ENCODE results near the gene LCN10.

LCN10 gene

DNA sequence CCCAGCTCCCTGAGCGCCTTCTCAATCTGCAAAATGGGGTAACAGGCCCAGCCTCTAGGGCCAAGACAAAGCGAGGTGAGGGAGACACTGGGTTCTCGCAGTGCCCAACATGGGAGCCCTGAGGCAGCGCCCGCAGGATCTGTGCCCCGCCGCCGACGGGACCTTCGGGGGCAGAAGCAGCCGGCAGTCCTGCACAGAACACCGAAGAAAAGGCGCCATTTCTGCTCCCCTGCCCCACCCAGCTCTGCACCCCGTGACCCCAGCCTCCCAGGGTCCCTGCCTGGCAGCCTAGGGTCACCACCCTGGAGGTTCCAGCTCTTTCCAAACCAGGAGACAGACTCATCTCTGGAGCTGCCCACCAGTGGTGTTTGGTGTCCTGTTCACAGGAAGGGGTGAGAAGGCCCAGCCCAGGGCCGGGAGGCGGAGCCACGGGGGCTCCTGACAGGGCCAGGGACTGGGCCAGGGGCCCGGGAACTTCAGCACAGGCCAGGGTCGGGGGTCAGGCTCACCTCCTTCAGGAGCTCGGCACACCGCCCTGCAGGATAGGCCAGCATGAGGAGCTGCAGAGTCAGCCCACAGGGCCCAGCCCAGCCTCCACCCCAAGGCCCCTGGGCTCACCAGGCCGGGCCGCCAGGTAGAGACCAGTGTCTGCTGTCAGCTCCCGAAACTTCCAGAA, 12.0 kb upstream of the LCN10 start:
- no peak for DNase-seq (ENCODE audit: low spot score)

GRCh38 chr9:136754059-136754572, 11.4 kb upstream of the LCN10 start:
- DNase-seq (ENCODE audit: low spot score): no peak

DNA sequence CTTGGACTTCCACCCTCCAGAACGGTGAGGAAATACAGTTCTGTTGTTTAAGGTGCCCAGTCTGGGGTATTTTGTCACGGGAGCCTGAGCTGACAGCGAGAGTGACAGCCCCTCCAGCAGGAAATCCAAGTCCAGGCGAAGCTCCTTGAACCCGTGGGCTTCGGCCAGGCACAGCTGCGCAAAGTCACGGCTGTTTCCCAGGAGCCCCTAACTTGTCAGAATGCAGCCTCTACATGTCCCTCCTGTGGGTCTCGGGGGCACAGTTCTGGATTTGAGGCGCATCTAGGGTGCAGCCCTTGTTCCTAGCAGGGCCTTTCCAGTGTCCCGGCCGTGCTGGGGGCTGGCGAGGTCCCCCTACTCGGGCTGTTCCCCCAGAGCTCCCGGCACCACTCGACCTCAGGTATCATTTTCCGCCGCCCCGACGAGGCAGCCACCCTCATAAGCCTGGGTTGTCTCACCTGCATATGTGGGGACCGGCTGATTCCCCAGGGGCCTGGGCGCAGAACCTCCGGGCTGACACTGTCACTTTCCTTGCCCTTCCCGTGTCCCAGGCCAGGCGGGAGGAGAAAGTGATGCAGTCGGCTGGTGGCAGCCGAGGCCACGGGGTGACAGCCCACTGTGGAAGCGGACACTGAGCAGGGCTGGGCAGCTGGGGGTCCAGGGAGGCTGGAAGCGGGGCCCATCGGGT, 10.8 kb upstream of the LCN10 start:
- no peak for DNase-seq (ENCODE audit: low spot score)

DNA sequence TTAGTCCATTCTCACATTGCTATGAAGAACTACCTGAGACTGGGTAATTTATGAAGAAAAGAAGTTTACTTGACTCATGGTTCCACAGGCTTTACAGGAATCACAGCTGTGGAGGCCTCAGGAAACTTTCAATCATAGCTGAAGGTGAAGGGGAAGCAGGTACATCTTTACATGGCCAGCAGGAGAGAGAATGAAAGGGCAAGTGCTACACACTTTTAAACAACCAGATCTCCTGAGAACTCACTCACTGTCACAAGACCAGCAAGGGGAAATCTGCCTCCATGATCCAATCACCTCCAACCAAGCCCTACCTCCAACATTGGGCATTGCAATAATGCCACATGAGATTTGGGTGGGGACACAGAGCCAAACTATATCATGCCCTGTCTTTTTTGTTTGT, 9.1 kb upstream of the LCN10 start:
- no peak for DNase-seq (ENCODE audit: low spot score)

- DNase-seq (ENCODE audit: low spot score): no peak
Measured at GRCh38 chr9:136751244-136751643, 8.5 kb upstream of the LCN10 start.

- DNase-seq (ENCODE audit: low spot score): no peak
Measured at GRCh38 chr9:136750526-136750925, 7.8 kb upstream of the LCN10 start.

DNA sequence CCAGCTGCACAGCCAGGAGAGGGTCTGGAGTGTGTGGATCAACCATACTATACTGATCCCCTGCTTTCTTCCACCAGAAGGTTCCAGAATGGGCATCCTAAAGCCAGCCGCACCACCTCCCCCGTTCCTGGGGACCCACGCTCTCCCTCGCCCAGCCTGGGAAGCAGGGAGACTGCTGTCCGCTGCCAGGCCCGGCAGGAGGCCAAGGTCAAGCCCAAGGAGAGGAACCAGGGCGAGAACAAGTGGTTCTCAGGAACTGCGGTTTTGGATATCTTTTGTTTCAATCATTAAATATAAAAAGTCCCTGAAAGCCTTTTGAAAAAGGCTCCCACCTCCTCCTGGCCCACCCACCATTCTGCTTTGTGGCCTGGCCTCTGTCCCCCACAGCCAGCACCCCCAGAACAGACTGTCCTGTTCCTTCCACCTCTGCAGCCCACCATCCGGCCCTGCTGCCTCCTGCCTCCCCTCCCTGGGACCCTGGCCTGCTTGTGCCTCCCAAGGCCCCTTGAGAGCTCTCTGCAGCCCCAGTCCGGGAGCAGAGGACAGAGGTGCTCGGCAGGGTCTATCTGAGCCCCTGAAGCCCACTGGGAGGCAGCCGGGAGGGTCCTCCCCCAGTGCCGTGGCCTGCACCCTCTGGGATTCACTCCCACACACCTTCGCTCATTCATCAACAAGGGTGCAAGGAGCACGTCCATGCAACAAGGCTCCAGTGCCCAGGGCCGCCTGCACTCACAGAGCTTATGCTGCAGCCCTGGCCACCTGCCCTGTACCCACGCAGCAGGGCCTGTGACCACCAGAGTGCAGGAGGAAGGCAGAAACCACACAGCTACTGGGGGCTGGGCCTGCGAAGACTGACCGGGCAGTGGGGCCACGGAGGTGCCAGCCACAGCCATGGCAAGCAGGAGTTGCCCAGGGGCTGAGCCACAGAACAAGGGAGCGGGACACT, 6.2 kb upstream of the LCN10 start:
- DNase-seq (ENCODE audit: low spot score): no peak

DNA sequence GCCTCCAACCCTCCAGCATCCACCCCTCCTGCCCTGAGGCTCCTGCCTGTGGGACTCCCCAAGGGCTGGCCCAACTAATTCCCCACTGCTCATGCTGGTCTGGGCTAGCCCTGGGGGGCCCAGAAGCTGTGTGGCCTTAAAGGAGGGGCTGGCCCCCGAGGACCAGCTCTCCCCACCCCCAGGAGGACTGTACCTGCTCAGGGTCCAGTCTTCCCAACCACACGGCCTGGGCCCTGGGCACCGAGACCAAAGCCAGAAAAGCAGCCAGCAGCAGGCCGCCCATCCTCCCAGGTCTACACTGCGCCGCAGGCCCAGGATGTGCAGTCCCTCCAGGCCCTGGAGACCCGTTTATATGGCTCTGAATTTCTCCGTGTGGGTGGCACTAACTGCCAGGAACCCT, 5.5 kb upstream of the LCN10 start, which contains the start of gene LCN6:
Gene LCN6 (minus strand): TSS at position 325 of the 400 bp plus-strand sequence. CDS start 42 bp downstream, at position 283.
- no peak for DNase-seq (ENCODE audit: low spot score)

DNA sequence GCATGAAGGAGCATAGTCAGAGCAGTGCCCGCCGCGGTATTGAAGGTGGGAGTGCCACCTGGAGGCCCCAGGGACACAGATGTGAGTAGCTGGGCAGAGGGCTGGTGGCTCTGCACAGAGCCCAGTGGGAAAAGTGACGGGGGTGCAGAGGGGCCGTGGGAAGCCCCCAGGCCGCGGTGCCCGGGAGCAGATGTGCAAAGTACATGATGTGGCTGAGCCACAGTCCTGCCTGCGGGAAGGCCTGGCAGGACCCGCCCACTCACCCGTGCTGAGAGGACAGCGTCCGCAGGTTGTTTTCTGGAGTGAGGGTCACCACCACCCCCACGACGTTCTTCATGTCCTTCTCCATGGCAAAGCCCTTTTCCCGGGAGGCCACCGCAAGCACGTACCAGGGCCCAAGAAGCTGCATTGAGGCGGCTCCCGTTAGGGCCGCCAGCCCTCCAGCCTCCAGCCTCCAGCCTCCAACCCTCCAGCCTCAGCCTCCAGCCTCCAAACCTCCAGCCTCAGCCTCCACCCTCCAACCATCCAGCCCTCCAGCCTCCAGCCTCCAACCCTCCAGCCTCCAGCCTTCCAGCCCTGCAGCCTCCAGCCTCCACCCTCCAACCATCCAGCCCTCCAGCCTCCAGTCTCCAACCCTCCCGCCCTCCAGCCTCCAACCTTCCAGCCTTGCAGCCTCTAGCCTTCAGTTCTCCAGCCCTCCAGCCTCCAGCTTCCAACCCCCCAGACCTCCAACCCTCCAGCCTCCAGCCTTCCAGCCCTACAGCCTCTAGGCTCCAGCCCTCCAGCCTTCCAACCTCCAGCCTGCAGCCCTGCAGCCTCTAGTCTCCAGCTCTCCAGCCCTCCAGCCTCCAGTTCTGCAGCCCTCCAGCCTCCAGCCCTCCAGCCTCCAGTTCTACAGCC, 4.7 kb upstream of the LCN10 start:
- no peak for DNase-seq (ENCODE audit: low spot score)

GRCh38 chr9:136746621-136747020, 3.9 kb upstream of the LCN10 start:
- no peak for DNase-seq (ENCODE audit: low spot score)

GRCh38 chr9:136746155-136746490, 3.4 kb upstream of the LCN10 start:
- no peak for DNase-seq (ENCODE audit: low spot score)

DNA sequence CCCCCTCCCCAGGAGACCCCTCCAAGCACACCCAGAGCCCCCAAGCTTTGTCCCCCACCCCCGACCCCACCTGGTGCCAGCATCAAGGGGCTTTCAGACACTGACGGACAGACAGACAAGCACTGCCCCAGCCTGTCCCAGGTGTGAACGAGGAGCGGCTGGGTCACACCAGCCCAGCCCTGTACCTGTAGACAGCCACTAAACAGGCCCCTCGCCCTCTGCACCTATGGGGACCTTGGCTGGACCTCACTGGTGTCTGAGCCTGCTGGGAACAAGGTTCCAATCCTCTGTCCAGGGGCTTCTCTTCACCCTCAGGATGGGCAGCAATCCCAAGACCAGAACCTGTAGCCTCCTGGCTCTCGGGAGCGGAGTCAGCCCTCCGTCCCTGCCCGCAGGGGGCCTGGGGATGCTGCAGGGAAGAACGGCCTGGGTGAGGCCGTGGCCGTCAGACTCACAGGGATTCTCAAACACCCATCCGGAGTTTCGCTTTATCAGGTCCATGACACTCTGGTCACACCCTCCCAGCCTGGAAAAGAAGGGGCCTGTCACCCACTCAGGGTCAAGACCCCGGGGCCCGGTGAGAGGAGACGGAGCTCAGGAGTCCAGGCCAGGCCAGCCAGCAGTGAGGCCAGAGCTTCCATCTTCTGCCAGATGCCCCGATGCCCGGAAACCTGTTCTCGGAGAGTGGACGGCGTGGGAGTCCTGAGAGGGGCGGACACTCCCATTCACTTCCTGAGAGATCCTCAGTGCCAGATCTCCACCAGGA, 2.8 kb upstream of the LCN10 start:
- no peak for DNase-seq (ENCODE audit: low spot score)

GRCh38 chr9:136744773-136745172, 2.0 kb upstream of the LCN10 start:
- DNase-seq (ENCODE audit: low spot score): no peak

- DNase-seq (ENCODE audit: low spot score): no peak
Measured at GRCh38 chr9:136743639-136744211, 985 bp upstream of the LCN10 start.

- DNase-seq (ENCODE audit: low spot score): no peak
Measured at GRCh38 chr9:136741883-136742571, 713 bp downstream of the LCN10 start.

DNA sequence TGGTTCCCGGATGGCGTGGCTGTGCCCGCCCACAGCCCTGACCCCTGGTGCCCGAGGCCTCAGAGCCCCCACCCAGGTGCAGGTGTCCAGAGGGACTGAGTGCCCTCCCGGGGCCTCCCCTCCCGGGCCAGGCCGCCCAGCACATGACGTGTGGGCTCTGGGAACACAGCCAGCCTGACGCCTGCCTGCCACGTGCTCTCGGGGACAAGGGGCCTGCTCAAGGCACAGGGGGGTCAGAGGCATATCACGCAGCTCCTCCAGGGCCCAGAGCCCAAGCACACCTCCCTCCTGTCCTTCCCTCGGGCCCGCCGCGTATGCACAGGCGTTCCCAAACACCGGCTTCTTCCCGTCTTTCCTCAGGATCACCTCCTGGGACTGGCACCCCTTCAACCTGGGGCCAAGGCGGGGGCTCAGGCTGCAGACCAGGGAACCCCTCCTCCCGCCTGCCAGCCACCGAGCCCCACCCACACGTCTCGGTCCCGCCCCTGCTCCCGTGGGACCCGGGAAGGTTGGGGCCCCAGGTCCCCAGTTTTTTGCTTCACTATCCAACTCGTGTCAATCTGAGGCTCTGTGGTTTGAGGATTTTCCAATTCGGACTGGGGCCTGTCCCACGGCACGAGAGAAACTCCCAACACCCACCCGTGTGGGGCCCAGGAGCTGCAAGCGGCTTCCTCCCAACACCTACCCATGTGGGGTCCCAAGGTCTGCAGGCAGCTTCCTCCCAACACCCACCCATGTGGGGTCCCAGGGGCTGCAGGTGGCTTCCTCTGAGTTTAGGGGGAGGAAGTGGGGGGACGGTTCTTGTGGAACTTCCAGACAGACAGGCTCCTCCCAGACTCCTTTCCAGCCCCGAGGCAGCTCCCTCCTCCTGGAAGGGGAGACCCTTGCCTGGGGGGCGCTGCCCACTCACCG, 1.5 kb downstream of the LCN10 start:
- no peak for DNase-seq (ENCODE audit: low spot score)

DNA sequence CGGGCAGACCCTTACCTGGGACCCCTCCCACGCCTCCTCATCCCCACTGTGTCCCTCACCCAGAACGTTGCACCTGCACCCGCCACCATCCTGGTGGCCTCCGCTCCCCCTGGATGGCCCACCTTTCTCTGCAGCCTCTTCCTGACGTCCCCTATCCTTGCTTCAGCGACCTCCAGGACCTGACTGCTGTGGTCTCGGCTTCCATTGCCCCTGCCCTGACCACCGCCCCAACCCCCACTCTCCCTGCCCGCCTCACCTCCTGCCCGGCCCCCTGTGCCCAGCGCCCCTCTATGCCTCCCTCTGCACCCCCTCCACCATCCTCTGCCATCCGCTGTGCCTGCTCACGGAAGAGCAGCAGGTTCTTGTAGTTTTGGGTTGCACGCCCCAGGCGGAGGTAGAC, 2.2 kb downstream of the LCN10 start:
- no peak for DNase-seq (ENCODE audit: low spot score)

GRCh38 chr9:136740069-136740468, 2.7 kb downstream of the LCN10 start:
- no peak for DNase-seq (ENCODE audit: low spot score)

GRCh38 chr9:136739509-136739908, 3.2 kb downstream of the LCN10 start:
- no peak for DNase-seq (ENCODE audit: low spot score)

Data from COLO829 (cell line).